ENCODE results near the gene KCNG2. TPM values are rescaled to one million over a fixed set of nuclear protein-coding genes. Genes with fewer than 3 reads are reported as not detected.

KCNG2 gene
- total and polyA plus RNA-seq, 2 of the 13 experiments (the other 11 are each of a cell fraction or from before 2014, with no cell fraction given), result not detected

- TF ChIP-seq CCAR2 (optimal IDR thresholded peaks at IDR 0.05; ENCODE audit: low read depth, low read length) (no peak), HIC2 (CRISPR knock-in tag; IDR thresholded peaks at IDR 0.05; ENCODE audit: low read depth) (no peak), PLSCR1 (CRISPR knock-in tag; IDR thresholded peaks at IDR 0.05; ENCODE audit: borderline replicate concordance) (no peak), ZMAT3 (CRISPR knock-in tag; conservative IDR thresholded peaks at IDR 0.05) (no peak), ZNF720 (CRISPR knock-in tag; IDR thresholded peaks at IDR 0.05) (no peak), REPIN1 (CRISPR knock-in tag; IDR thresholded peaks at IDR 0.05; ENCODE audit: borderline replicate concordance, low read depth) (no peak)
These were observed 21.1 kb upstream of the KCNG2 start (continued) for GRCh38 chr18:79776674-79777073.

GRCh38 chr18:79778291-79778791, 19.4 kb upstream of the KCNG2 start:
- in situ Hi-C loops (cut with HindIII; ENCODE audit: extremely low pct_ligation_motif_present, low pct_unique_long_range_greater_than_20kb), result no loop called here
- BruUV-seq (replicated peaks), result no TSS peak
- H4K20me1 ChIP-seq (ENCODE audit: insufficient read depth, low read length), result no peaks in the 10 kb centered on the region
- no peak overlapping the region for H2AFZ ChIP-seq (ENCODE audit: low read length)
- CTCF ChIA-PET (ENCODE audit: low intra/inter-chr PET ratio, low total read pairs), result no interaction called here
- H3K36me3 ChIP-seq (replicated peaks in 1 of 2; ENCODE audit: control insufficient read depth in 1 of 2, insufficient read depth in 2 of 2, low read length in 2 of 2), result no peaks in the 10 kb centered on the region
- no peak overlapping the region for H3K4me2 ChIP-seq (ENCODE audit: low read depth, low read length)
- H3K79me2 ChIP-seq (ENCODE audit: insufficient read depth, low read length), result no peaks in the 10 kb centered on the region
- H3K27ac ChIP-seq (ENCODE audit: extremely low read length, insufficient read depth, low read length), result no peak overlapping the region
- no peak for DNase-seq (ENCODE audit: low spot score)
- no peak for TF ChIP-seq BCLAF1 (IDR thresholded peaks at IDR 0.05)
- 0 out of 2 replicates have a peak, but pooled peaks have one; percentile 16 for TF ChIP-seq MAX (IDR thresholded peaks at IDR 0.05)
- TF ChIP-seq ZNF687 (CRISPR knock-in tag; IDR thresholded peaks at IDR 0.05), result peak; percentile 39; the same call in 1 of the 2 replicates
- peak; percentile 84 for TF ChIP-seq ZNF263 (CRISPR knock-in tag; IDR thresholded peaks at IDR 0.05)
- POLR2A ChIA-PET, result no interaction called here
- H3K9me3 ChIP-seq (ENCODE audit: low read length), result no peaks in the 10 kb centered on the region
- intact Hi-C loops (cut with micrococcal nuclease; ENCODE audit: unreplicated experiment), result no loop called here
- FAIRE-seq, result no peak
- WGBS (ENCODE audit: low lambda C conversion rate), result 0% methylated on average over 9 of the region's 26 CpGs
- H3K4me1 ChIP-seq (ENCODE audit: insufficient read depth, low read length), result peaks cover 13% of the 10 kb centered on the region; the same call in 1 of the 2 replicates
- peaks cover 15 to 75% of the 10 kb centered on the region in 2 experiments; a peak in 3 of 5 replicates for H3K27me3 ChIP-seq (ENCODE audit: control insufficient read depth in 1 of 2, insufficient read depth in 2 of 2, low read length in 2 of 2)
- ATAC-seq, result peak; percentile 46
- H3K9ac ChIP-seq (ENCODE audit: insufficient read depth, low read depth, low read length), result no peak overlapping the region
- H3K4me3 ChIP-seq (replicated peaks in 1 of 3; ENCODE audit: insufficient read depth in 1 of 3, low read depth in 2 of 3, low read length in 3 of 3), result no peak overlapping the region

All from HepG2 (cell line).